ENCODE results near the gene ERICH2. TPM values are rescaled to one million over a fixed set of nuclear protein-coding genes. Genes with fewer than 3 reads are reported as not detected.

The ERICH2 gene
- total RNA-seq, 1 experiment from 2014 or later = 7.2 TPM

GRCh38 chr2:170820757-170821530, 50.8 kb downstream of the ERICH2 start:
- no peak for TF ChIP-seq CTCF (IDR thresholded peaks at IDR 0.05; ENCODE audit: unreplicated experiment)
- Mint-ChIP-seq H3K9me3 (ENCODE audit: unreplicated experiment) (no peaks in the 10 kb centered on the region), H3K27ac (ENCODE audit: low read depth, unreplicated experiment) (no peak overlapping the region), H3K4me1 (ENCODE audit: insufficient read depth, unreplicated experiment) (peaks cover 6% of the 10 kb centered on the region), H3K27me3 (ENCODE audit: insufficient read depth, unreplicated experiment) (peaks cover 63% of the 10 kb centered on the region), H3K36me3 (ENCODE audit: insufficient read depth, unreplicated experiment) (peaks cover 7% of the 10 kb centered on the region), H3K4me3 (ENCODE audit: unreplicated experiment) (no peak overlapping the region)
- DNase-seq (ENCODE audit: unreplicated experiment) = no peak
- ChIA-PET CTCF (interaction anchor here (0.6 to 0.9 kb wide), 2 partner anchors 350 to 412 kb away, joined by 3 read pairs; no protein-coding TSS in a partner anchor), POLR2A (interaction anchor here (0.6 kb wide), 1 partner anchor 1342 kb away, joined by 3 read pairs; the partner anchor contains the start of gene BBS5)
- intact Hi-C loops (cut with micrococcal nuclease) = no loop called here
- BruUV-seq (replicated peaks) = no TSS peak

GRCh38 chr2:170821531-170822289, 51.5 kb downstream of the ERICH2 start:
- Mint-ChIP-seq H3K4me1 (ENCODE audit: insufficient read depth, unreplicated experiment) (peaks cover 6% of the 10 kb centered on the region), H3K36me3 (ENCODE audit: insufficient read depth, unreplicated experiment) (peaks cover 7% of the 10 kb centered on the region), H3K4me3 (ENCODE audit: unreplicated experiment) (no peak overlapping the region), H3K27ac (ENCODE audit: low read depth, unreplicated experiment) (no peak overlapping the region), H3K27me3 (ENCODE audit: insufficient read depth, unreplicated experiment) (peaks cover 70% of the 10 kb centered on the region), H3K9me3 (ENCODE audit: unreplicated experiment) (no peaks in the 10 kb centered on the region)
- ChIA-PET CTCF (interaction anchor here (0.5 to 0.6 kb wide), 2 partner anchors 30 to 1923 kb away, joined by 3 to 5 read pairs; no protein-coding TSS in a partner anchor), POLR2A (interaction anchor here (0.6 kb wide), 1 partner anchor 1343 kb away, joined by 3 read pairs; the partner anchor contains the start of gene BBS5)
- BruUV-seq (replicated peaks) = no TSS peak
- intact Hi-C loops (cut with micrococcal nuclease) = no loop called here
- TF ChIP-seq CTCF (IDR thresholded peaks at IDR 0.05; ENCODE audit: unreplicated experiment) = no peak
- no peak for DNase-seq (ENCODE audit: unreplicated experiment)

- intact Hi-C loops (cut with micrococcal nuclease) = no loop called here
- no peak for DNase-seq (ENCODE audit: unreplicated experiment)
- H3K27me3 Mint-ChIP-seq (ENCODE audit: insufficient read depth, unreplicated experiment) = peaks cover 78% of the 10 kb centered on the region
- H3K4me3 Mint-ChIP-seq (ENCODE audit: unreplicated experiment) = no peak overlapping the region
- CTCF ChIA-PET = interaction anchor here (0.5 to 0.6 kb wide), 2 partner anchors 29 to 1923 kb away, joined by 3 to 5 read pairs; no protein-coding TSS in a partner anchor
- H3K4me1 Mint-ChIP-seq (ENCODE audit: insufficient read depth, unreplicated experiment) = peaks cover 6% of the 10 kb centered on the region
- peaks cover 7% of the 10 kb centered on the region for H3K36me3 Mint-ChIP-seq (ENCODE audit: insufficient read depth, unreplicated experiment)
- POLR2A ChIA-PET = interaction anchor here (0.7 kb wide), 1 partner anchor 13 kb away, joined by 4 read pairs; no protein-coding TSS in a partner anchor
- no peaks in the 10 kb centered on the region for H3K9me3 Mint-ChIP-seq (ENCODE audit: unreplicated experiment)
- H3K27ac Mint-ChIP-seq (ENCODE audit: low read depth, unreplicated experiment) = no peak overlapping the region
- no peak for TF ChIP-seq CTCF (IDR thresholded peaks at IDR 0.05; ENCODE audit: unreplicated experiment)
- no TSS peak for BruUV-seq (replicated peaks)
Observed at GRCh38 chr2:170822290-170823087, 52.3 kb downstream of the ERICH2 start.

All from MCF 10A (cell line).